ENCODE results near the gene TBC1D14. TPM values are rescaled to one million over a fixed set of nuclear protein-coding genes. Genes with fewer than 3 reads are reported as not detected.

TBC1D14 gene
- total RNA-seq, 2 experiments from 2014 or later = 38.4 to 44.1 TPM

DNA sequence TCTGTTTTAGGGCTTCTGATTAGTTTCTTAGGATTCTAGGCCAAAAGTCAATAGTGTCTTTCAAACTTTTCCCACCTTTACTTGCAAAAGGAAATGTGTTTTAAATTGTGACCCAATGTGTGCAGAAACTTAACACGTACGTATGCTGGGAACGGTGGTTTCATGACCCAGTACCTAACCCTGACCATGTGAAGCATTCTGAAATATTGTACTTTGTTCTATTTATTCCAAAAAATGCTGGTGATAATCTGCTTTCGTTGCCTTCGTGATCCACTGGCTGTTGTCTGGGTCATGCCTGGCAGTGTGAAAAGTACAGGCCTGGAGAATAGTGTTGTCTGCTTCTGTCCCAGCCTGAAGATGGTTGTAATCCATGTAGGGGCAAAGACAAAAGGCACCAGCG, 106.9 kb downstream of the TBC1D14 start:
- DNase-seq (ENCODE audit: low spot score) = no peak
- peaks cover 19% of the 10 kb centered on the region for H3K4me1 ChIP-seq (ENCODE audit: insufficient read depth, low read length, poor library complexity, severe bottlenecking)
- H4K20me1 ChIP-seq (ENCODE audit: insufficient read depth, low read length) = no peaks in the 10 kb centered on the region
- no peaks in the 10 kb centered on the region for H3K9me2 ChIP-seq (ENCODE audit: insufficient read depth, low read length)
- no peak overlapping the region for H3K4me3 ChIP-seq (ENCODE audit: low read depth, low read length, poor library complexity, severe bottlenecking)
- peaks cover 61% of the 10 kb centered on the region for H3K36me3 ChIP-seq (ENCODE audit: insufficient read depth, low read length)
- H3K9me3 ChIP-seq (ENCODE audit: low read length) = no peaks in the 10 kb centered on the region
- ChIA-PET CTCF (ENCODE audit: unreplicated experiment) (no interaction called here), POLR2A (no interaction called here)
- no peak overlapping the region for H3K27ac ChIP-seq (ENCODE audit: low read depth, low read length, poor library complexity, severe bottlenecking)
- H2AFZ ChIP-seq (ENCODE audit: low read length) = no peak overlapping the region
- H3K4me2 ChIP-seq (ENCODE audit: low read length) = no peak overlapping the region
- no peak for TF ChIP-seq EZH2phosphoT487 (IDR thresholded peaks at IDR 0.05; ENCODE audit: borderline replicate concordance, low read depth, low read length)
- TF ChIP-seq, protein P1, sequence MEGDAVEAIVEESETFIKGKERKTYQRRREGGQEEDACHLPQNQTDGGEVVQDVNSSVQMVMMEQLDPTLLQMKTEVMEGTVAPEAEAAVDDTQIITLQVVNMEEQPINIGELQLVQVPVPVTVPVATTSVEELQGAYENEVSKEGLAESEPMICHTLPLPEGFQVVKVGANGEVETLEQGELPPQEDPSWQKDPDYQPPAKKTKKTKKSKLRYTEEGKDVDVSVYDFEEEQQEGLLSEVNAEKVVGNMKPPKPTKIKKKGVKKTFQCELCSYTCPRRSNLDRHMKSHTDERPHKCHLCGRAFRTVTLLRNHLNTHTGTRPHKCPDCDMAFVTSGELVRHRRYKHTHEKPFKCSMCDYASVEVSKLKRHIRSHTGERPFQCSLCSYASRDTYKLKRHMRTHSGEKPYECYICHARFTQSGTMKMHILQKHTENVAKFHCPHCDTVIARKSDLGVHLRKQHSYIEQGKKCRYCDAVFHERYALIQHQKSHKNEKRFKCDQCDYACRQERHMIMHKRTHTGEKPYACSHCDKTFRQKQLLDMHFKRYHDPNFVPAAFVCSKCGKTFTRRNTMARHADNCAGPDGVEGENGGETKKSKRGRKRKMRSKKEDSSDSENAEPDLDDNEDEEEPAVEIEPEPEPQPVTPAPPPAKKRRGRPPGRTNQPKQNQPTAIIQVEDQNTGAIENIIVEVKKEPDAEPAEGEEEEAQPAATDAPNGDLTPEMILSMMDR (conservative IDR thresholded peaks at IDR 0.05; ENCODE audit: low read length) = no peak
- intact Hi-C loops (cut with micrococcal nuclease; ENCODE audit: unreplicated experiment) = no loop called here
- BruUV-seq (replicated peaks) = no TSS peak
- no peaks in the 10 kb centered on the region for H3K79me2 ChIP-seq (ENCODE audit: insufficient read depth, low read depth, low read length)

DNA sequence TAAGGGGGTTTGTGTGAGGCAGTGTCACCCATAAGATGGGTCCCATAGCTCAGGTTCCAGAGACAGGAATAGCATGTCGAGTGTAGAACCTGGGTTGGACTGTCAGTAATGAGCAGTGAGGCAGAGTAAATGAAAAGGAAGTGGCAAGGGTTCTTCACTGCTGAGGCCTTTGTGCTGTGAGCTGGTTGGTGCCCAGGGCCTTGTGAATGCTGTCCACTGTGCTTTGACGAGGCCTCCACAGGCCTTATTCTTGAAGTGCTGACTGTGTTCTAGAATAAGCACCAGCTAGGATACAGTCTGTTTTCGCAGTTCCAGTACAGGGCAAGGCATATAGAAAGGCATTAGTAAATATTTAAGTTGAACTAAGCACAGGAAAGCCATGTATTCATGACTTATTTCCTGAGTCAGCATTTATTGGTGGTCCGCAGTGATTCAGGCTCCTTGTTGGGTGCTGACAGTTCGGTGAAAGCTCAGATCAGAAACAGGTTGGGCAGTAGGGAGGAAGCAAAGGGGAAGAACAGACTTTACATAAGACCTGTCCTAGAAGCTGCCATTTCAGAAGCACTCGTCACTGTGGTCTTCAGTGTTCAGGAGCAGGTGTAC, 107.9 kb downstream of the TBC1D14 start:
- H3K4me1 ChIP-seq (ENCODE audit: insufficient read depth, low read length, poor library complexity, severe bottlenecking) = peaks cover 19% of the 10 kb centered on the region
- TF ChIP-seq, protein P1 (conservative IDR thresholded peaks at IDR 0.05; ENCODE audit: low read length) = no peak
- BruUV-seq (replicated peaks) = no TSS peak
- DNase-seq (ENCODE audit: low spot score) = no peak
- no peak overlapping the region for H3K4me3 ChIP-seq (ENCODE audit: low read depth, low read length, poor library complexity, severe bottlenecking)
- POLR2A ChIA-PET = interaction anchor here (0.6 kb wide), 1 partner anchor 1974 kb away, joined by 3 read pairs; no protein-coding TSS in a partner anchor
- no peaks in the 10 kb centered on the region for H3K79me2 ChIP-seq (ENCODE audit: insufficient read depth, low read depth, low read length)
- H2AFZ ChIP-seq (ENCODE audit: low read length) = no peak overlapping the region
- peaks cover 56% of the 10 kb centered on the region for H3K36me3 ChIP-seq (ENCODE audit: insufficient read depth, low read length)
- CTCF ChIA-PET (ENCODE audit: unreplicated experiment) = interaction anchor here (1.1 kb wide), 1 partner anchor 25 kb away, joined by 5 read pairs; the partner anchor contains the start of gene TADA2B
- H3K9me2 ChIP-seq (ENCODE audit: insufficient read depth, low read length) = no peaks in the 10 kb centered on the region
- H3K27ac ChIP-seq (ENCODE audit: low read depth, low read length, poor library complexity, severe bottlenecking) = no peak overlapping the region
- no peaks in the 10 kb centered on the region for H3K9me3 ChIP-seq (ENCODE audit: low read length)
- H3K4me2 ChIP-seq (ENCODE audit: low read length) = no peak overlapping the region
- intact Hi-C loops (cut with micrococcal nuclease; ENCODE audit: unreplicated experiment) = no loop called here
- H4K20me1 ChIP-seq (ENCODE audit: insufficient read depth, low read length) = no peaks in the 10 kb centered on the region

DNA sequence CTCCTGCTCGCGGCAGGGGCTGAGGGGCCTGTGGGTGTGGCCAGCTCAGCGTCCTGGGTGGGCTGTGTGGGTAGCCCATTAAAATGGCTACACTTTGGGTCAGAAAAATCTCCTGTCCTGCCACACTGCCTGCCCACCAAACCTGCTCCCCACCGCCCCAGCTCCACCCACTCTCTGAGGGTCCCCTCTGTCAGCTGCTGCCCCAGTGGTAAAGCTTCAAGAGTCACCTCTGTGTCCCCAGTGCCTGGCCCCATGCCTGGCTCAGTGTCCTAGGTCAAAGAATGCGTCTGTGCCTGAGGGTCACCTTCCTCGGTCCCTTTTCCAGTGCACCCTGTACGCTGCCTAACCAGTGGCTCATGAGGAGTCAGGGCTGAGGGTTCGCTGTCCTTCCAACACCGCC, 108.7 kb downstream of the TBC1D14 start:
- Histone ChIP-seq H3K36me3 (ENCODE audit: insufficient read depth, low read length) (peaks cover 48% of the 10 kb centered on the region), H3K4me2 (ENCODE audit: low read length) (no peak overlapping the region), H3K4me3 (ENCODE audit: low read depth, low read length, poor library complexity, severe bottlenecking) (no peak overlapping the region), H3K79me2 (ENCODE audit: insufficient read depth, low read depth, low read length) (no peaks in the 10 kb centered on the region), H3K9me2 (ENCODE audit: insufficient read depth, low read length) (no peaks in the 10 kb centered on the region), H2AFZ (ENCODE audit: low read length) (no peak overlapping the region), H3K4me1 (ENCODE audit: insufficient read depth, low read length, poor library complexity, severe bottlenecking) (peaks cover 15% of the 10 kb centered on the region), H3K27ac (ENCODE audit: low read depth, low read length, poor library complexity, severe bottlenecking) (no peak overlapping the region), H4K20me1 (ENCODE audit: insufficient read depth, low read length) (no peaks in the 10 kb centered on the region), H3K9me3 (ENCODE audit: low read length) (no peaks in the 10 kb centered on the region)
- POLR2A ChIA-PET = interaction anchor here (0.6 kb wide), 1 partner anchor 1975 kb away, joined by 3 read pairs; no protein-coding TSS in a partner anchor
- intact Hi-C loops (cut with micrococcal nuclease; ENCODE audit: unreplicated experiment) = no loop called here
- no TSS peak for BruUV-seq (replicated peaks)
- no peak for DNase-seq (ENCODE audit: low spot score)
- TF ChIP-seq EZH2phosphoT487 (IDR thresholded peaks at IDR 0.05; ENCODE audit: borderline replicate concordance, low read depth, low read length) = no peak
- TF ChIP-seq, protein P1 (conservative IDR thresholded peaks at IDR 0.05; ENCODE audit: low read length) = no peak
- CTCF ChIA-PET (ENCODE audit: unreplicated experiment) = no interaction called here
